A549 (cell line): ENCODE data around the gene ROBO1. TPM values are rescaled to one million over a fixed set of nuclear protein-coding genes. Genes with fewer than 3 reads are reported as not detected.

Experiments
- ATAC-seq, 2 experiments: fragments of 200-7000 bp in 1 of 2; fragments of >200 bp in 1 of 2; cut with Nextera tagmentation in 1 of 2; cut with Tn5 transposase in 1 of 2; 3 replicates each; pipeline versions ENCODE4 v1.8.0 to v1.9.1; 2018 to 2020; ENCODE audit warnings: mild to moderate bottlenecking in 1 of 2, moderate library complexity in 1 of 2
- CTCF ChIA-PET: fragments of 300-600 bp; sonication (Branson Sonifier 250); formaldehyde crosslinking; extraction: SDS; loops from one replicate; lab custom pipeline; 2021; ENCODE audit warnings: antibody characterized with exemption, inconsistent platforms; lab: Yijun Ruan, JAX
- POLR2A ChIA-PET: fragments of 350-600 bp; formaldehyde crosslinking; extraction: SDS; loops from one replicate; lab custom pipeline; 2021; ENCODE audit warnings: antibody characterized with exemption, inconsistent platforms; lab: Yijun Ruan, JAX
- DNase-seq, 2 experiments: peaks; one replicate each; pipeline versions ENCODE4 v3.0.0 to v3.0.0-alpha.2; 2011 to 2016; ENCODE audit warnings: low read depth in 1 of 2, low spot score in 1 of 2
- FAIRE-seq: peaks from 2 replicates; lab custom pipeline; 2011; peaks lifted over from hg19 to GRCh38; lab: Jason Lieb, UNC
- H3K27ac ChIP-seq, 2 experiments: fragments of >200 bp; sonication (Bioruptor Twin); formaldehyde crosslinking; 3 replicates each; pipeline ENCODE4 v1.5.1; 2016 to 2017
- H3K4me1 ChIP-seq: fragments of >200 bp; sonication (Bioruptor Twin); formaldehyde crosslinking; 3 replicates; pipeline ENCODE4 v1.6.1; 2016
- H3K4me2 ChIP-seq: fragments of >200 bp; sonication (Bioruptor Twin); formaldehyde crosslinking; 3 replicates; pipeline ENCODE4 v1.6.1; 2016
- H3K4me3 ChIP-seq: fragments of >200 bp; sonication (Bioruptor Twin); formaldehyde crosslinking; 3 replicates; pipeline ENCODE4 v1.5.1; 2016
- H3K9me3 ChIP-seq: fragments of >200 bp; sonication (Bioruptor Twin); formaldehyde crosslinking; 3 replicates; pipeline ENCODE4 v1.6.1; 2016
- EHF ChIP-seq: fragments of 250-450 bp; sonication (Bioruptor Pico); IDR thresholded peaks from 2 replicates; pipeline ENCODE4 v1.5.0; 2020; ENCODE audit warnings: mild to moderate bottlenecking
- EHMT2 ChIP-seq: fragments of 200-600 bp; sonication (generic); IDR thresholded peaks from 2 replicates; pipeline ENCODE4 v1.6.1; 2016; ENCODE audit warnings: antibody characterized with exemption, low read depth, mild to moderate bottlenecking, moderate library complexity
- EP300 ChIP-seq, 2 experiments: fragments of >200 bp; sonication (Bioruptor Twin); formaldehyde crosslinking; IDR thresholded peaks; 2 replicates in 1 of 2; 3 replicates in 1 of 2; pipeline ENCODE4 v1.6.1; 2016 to 2017
- ESRRA ChIP-seq: fragments of 150-350 bp; IDR thresholded peaks from 2 replicates; pipeline ENCODE4 v1.6.1; 2014; ENCODE audit warnings: mild to moderate bottlenecking, low read length, borderline replicate concordance
- HOXB5 ChIP-seq: fragments of 250-450 bp; sonication (Bioruptor Pico); IDR thresholded peaks from 2 replicates; pipeline ENCODE4 v1.5.0; 2020; ENCODE audit warnings: mild to moderate bottlenecking, moderate library complexity
- JUN ChIP-seq, 2 experiments: fragments of >200 bp; sonication (Bioruptor Twin); formaldehyde crosslinking; IDR thresholded peaks; 2 replicates in 1 of 2; 3 replicates in 1 of 2; pipeline ENCODE4 v1.6.1; 2016 to 2017
- JUNB ChIP-seq: fragments of >200 bp; sonication (Bioruptor Twin); formaldehyde crosslinking; IDR thresholded peaks from 2 replicates; pipeline ENCODE4 v1.6.1; 2016
- MAFK ChIP-seq: fragments of 450-650 bp; IDR thresholded peaks from 2 replicates; pipeline ENCODE4 v1.6.1; 2014; ENCODE audit not compliant: partially characterized antibody
- NPAS2 ChIP-seq: fragments of 250-450 bp; sonication (Bioruptor Pico); IDR thresholded peaks from 2 replicates; pipeline ENCODE4 v1.8.0; 2022; ENCODE audit warnings: mild to moderate bottlenecking, moderate library complexity, borderline replicate concordance
- RCOR1 ChIP-seq: fragments of 150-350 bp; IDR thresholded peaks from 2 replicates; pipeline ENCODE4 v1.6.1; 2014; ENCODE audit warnings: antibody characterized with exemption, low read length, low read depth
- WGBS: methylation state at CpG from one replicate; pipeline ENCODE4 v1.1.6; 2017; ENCODE audit errors: missing lambda C conversion rate; 5-methylcytosine and 5-hydroxymethylcytosine counted together
- polyA plus RNA-seq, 4 experiments: library from polyadenylated mRNA; depleted of rRNA in 3 of 4; stranded (reverse); fragments of >200 nt; fragmentation: RNase III in 1 of 4; extraction: RNeasy Plus Mini Kit Qiagen cat#74134 plus additional on column Dnase treatment in 1 of 4; gene quantifications; 2 replicates in 3 of 4; 3 replicates in 1 of 4; pipeline ENCODE4 v1.2.3, GENCODE V29; 2011 to 2017
- TF ChIP-seq, protein P1 (sequence below): fragments of 450-650 bp; IDR thresholded peaks from 2 replicates; pipeline ENCODE4 v1.6.1; 2014; ENCODE audit warnings: antibody characterized with exemption
- TF ChIP-seq, protein P2 (sequence below): fragments of >200 bp; sonication (Bioruptor Twin); formaldehyde crosslinking; IDR thresholded peaks from 3 replicates; pipeline ENCODE4 v1.6.1; 2016
- TF ChIP-seq, protein P3 (sequence below): IDR thresholded peaks from 2 replicates; pipeline ENCODE4 v1.6.1; 2012; ENCODE audit warnings: low read depth, borderline replicate concordance
- TF ChIP-seq, protein P4 (sequence below): fragments of >200 bp; sonication (Bioruptor Twin); formaldehyde crosslinking; IDR thresholded peaks from 3 replicates; pipeline ENCODE4 v1.5.1; 2016
- TF ChIP-seq, protein P5 (sequence below): fragments of 150-350 bp; IDR thresholded peaks from 2 replicates; pipeline ENCODE4 v1.6.1; 2014; ENCODE audit warnings: low read depth, mild to moderate bottlenecking, low read length

ROBO1 gene
- polyA plus RNA-seq, 2 of the 4 experiments (the other 2 are of a cell fraction): 25.3 to 35.6 TPM

DNA sequence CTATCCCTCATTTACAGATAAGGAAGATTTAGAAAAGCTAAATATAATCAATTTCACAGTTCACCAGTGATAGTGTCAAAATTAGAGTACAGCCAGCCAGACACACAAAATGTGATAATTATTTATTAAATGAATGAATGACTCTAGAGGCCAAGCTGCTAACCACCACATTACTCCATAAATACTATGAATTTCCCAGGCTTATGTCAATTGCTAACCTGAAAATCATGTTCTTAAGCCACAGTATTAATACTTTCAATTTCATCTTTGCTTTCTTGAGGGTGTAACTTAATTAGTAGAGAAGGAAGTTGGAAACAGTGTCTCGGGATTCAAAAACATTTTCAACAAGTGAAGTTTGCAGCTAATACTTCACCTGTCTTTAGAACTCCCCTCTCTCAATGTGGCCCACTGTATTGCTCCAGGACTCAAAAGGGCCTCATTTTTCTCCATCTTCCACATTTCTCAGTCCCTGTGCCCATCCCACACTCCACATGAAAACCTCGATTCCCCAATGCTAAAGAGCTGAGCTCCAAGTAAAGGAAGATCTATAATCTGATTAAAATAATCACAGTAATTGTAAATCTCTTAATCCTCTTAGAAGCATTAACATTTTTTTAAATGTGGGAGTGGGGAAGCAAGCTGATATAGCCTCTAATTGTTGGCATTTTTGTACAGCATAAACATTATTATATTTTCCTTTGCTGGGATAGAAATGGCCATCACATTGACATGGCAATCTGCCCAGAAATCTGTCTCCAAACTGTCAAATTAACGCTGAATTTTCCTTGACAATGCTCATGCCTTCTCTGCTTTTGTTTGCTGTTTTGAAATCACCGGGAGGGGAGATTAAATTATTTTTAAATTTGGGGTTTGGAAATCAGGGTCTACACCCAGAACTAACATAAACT lies 765.1 kb downstream of the ROBO1 start:
- no peak for DNase-seq
- CTCF ChIA-PET: interaction anchor here (0.6 kb wide), 1 partner anchor 36 kb away, joined by 3 read pairs; no protein-coding TSS in a partner anchor
- TF ChIP-seq HOXB5 (CRISPR knock-in tag) (no peak), ESRRA (no peak), MAFK (no peak), NPAS2 (CRISPR knock-in tag) (no peak), JUNB (no peak), EHMT2 (no peak)
- TF ChIP-seq, protein P1, sequence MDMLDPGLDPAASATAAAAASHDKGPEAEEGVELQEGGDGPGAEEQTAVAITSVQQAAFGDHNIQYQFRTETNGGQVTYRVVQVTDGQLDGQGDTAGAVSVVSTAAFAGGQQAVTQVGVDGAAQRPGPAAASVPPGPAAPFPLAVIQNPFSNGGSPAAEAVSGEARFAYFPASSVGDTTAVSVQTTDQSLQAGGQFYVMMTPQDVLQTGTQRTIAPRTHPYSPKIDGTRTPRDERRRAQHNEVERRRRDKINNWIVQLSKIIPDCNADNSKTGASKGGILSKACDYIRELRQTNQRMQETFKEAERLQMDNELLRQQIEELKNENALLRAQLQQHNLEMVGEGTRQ: no peak
- TF ChIP-seq, protein P2, sequence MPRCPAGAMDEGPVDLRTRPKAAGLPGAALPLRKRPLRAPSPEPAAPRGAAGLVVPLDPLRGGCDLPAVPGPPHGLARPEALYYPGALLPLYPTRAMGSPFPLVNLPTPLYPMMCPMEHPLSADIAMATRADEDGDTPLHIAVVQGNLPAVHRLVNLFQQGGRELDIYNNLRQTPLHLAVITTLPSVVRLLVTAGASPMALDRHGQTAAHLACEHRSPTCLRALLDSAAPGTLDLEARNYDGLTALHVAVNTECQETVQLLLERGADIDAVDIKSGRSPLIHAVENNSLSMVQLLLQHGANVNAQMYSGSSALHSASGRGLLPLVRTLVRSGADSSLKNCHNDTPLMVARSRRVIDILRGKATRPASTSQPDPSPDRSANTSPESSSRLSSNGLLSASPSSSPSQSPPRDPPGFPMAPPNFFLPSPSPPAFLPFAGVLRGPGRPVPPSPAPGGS: no peak
- TF ChIP-seq, protein P3, sequence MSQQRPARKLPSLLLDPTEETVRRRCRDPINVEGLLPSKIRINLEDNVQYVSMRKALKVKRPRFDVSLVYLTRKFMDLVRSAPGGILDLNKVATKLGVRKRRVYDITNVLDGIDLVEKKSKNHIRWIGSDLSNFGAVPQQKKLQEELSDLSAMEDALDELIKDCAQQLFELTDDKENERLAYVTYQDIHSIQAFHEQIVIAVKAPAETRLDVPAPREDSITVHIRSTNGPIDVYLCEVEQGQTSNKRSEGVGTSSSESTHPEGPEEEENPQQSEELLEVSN: no peak
- Histone ChIP-seq H3K9me3 (0 out of 3 replicates have a peak, but pooled peaks cover 3% of the 10 kb centered on the region), H3K4me1 (no peaks in the 10 kb centered on the region), H3K4me3 (no peak overlapping the region), H3K27ac (no peak overlapping the region), H3K4me2 (no peak overlapping the region)
- ATAC-seq: no peak
- 34% methylated on average over 4 of the region's 4 CpGs for WGBS
- POLR2A ChIA-PET: no interaction called here
- FAIRE-seq: no peak

DNA sequence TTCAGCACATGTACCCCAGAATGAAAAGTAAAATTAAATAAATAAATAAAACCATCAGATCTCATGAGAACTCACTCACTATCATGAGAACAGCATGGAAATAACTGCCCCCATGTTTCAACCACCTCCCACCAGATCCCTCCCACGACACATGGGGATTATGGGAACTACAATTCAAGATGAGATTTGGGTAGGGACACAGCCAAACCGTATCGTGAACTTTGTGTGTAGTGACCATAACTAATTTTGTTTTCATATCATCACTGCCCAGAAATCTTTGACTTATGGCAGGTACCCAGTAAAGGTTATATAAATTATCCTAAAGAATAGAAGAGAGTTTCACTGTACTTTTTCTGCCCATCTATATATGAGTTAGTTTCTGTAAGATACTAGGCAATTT lies 766.5 kb downstream of the ROBO1 start:
- FAIRE-seq (no peak), DNase-seq (no peak), ATAC-seq (no peak)
- Histone ChIP-seq H3K27ac (no peak overlapping the region), H3K4me2 (no peak overlapping the region), H3K4me3 (no peak overlapping the region), H3K9me3 (0 out of 3 replicates have a peak, but pooled peaks cover 3% of the 10 kb centered on the region), H3K4me1 (no peaks in the 10 kb centered on the region)
- ChIA-PET POLR2A (no interaction called here), CTCF (no interaction called here)
- WGBS: 71% methylated on average over 3 of the region's 3 CpGs
- TF ChIP-seq, protein P4, sequence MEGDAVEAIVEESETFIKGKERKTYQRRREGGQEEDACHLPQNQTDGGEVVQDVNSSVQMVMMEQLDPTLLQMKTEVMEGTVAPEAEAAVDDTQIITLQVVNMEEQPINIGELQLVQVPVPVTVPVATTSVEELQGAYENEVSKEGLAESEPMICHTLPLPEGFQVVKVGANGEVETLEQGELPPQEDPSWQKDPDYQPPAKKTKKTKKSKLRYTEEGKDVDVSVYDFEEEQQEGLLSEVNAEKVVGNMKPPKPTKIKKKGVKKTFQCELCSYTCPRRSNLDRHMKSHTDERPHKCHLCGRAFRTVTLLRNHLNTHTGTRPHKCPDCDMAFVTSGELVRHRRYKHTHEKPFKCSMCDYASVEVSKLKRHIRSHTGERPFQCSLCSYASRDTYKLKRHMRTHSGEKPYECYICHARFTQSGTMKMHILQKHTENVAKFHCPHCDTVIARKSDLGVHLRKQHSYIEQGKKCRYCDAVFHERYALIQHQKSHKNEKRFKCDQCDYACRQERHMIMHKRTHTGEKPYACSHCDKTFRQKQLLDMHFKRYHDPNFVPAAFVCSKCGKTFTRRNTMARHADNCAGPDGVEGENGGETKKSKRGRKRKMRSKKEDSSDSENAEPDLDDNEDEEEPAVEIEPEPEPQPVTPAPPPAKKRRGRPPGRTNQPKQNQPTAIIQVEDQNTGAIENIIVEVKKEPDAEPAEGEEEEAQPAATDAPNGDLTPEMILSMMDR: no peak
- TF ChIP-seq EP300 (IDR thresholded peaks at IDR 0.05): no peak
- TF ChIP-seq NPAS2 (CRISPR knock-in tag): no peak
- no peak for TF ChIP-seq JUN (IDR thresholded peaks at IDR 0.05)
- TF ChIP-seq MAFK: no peak
- TF ChIP-seq, protein P5, sequence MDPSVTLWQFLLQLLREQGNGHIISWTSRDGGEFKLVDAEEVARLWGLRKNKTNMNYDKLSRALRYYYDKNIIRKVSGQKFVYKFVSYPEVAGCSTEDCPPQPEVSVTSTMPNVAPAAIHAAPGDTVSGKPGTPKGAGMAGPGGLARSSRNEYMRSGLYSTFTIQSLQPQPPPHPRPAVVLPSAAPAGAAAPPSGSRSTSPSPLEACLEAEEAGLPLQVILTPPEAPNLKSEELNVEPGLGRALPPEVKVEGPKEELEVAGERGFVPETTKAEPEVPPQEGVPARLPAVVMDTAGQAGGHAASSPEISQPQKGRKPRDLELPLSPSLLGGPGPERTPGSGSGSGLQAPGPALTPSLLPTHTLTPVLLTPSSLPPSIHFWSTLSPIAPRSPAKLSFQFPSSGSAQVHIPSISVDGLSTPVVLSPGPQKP: no peak
- TF ChIP-seq RCOR1: no peak
- TF ChIP-seq EHF (CRISPR knock-in tag): no peak
